CD4-positive, alpha-beta T cell (primary cell): ENCODE data around the gene MTHFD1L. TPM values are rescaled to one million over a fixed set of nuclear protein-coding genes. Genes with fewer than 3 reads are reported as not detected.
"Not testable (repeated sequence)": the region's sequence is repeated elsewhere in the genome, so short reads cannot be mapped to it uniquely, and the experiment has no call there.

Experiments used
- ATAC-seq: fragments of 200-7000 bp; cut with Tn5 transposase; one replicate; pipeline ENCODE4 v1.10.0; 2022; ENCODE audit warnings: mild to moderate bottlenecking; ENCODE audit not compliant: poor library complexity
- CTCF ChIA-PET: fragments of 350-600 bp; sonication (Branson Sonifier 250); formaldehyde crosslinking; loops from one replicate; lab custom pipeline; 2021; ENCODE audit warnings: antibody characterized with exemption, inconsistent platforms; lab: Charles Lee
- POLR2A ChIA-PET: fragments of 350-600 bp; sonication (Branson Sonifier 250); formaldehyde crosslinking; loops from one replicate; lab custom pipeline; 2021; ENCODE audit warnings: antibody characterized with exemption, inconsistent platforms; lab: Charles Lee
- DNase-seq, 14 experiments: peaks; one replicate each; pipeline ENCODE4 v3.0.0-alpha.2; 2013 to 2020; ENCODE audit warnings: mixed read lengths in 2 of 14
- H3K27ac ChIP-seq, 2 donors: one replicate each; pipeline versions ENCODE4 v1.5.1 to v1.7.0; 2013; ENCODE audit warnings: low read length in 2 of 2, low read depth in 1 of 2, mild to moderate bottlenecking in 1 of 2
- H3K27me3 ChIP-seq, 2 experiments: 1 replicate in 1 of 2; 2 replicates in 1 of 2; pipeline versions ENCODE4 v1.6.1 to v1.7.0; 2013; ENCODE audit warnings: low read length in 2 of 2, control low read depth in 1 of 2, mild to moderate bottlenecking in 1 of 2, moderate library complexity in 1 of 2; ENCODE audit not compliant: insufficient read depth in 2 of 2, control insufficient read depth in 1 of 2
- H3K36me3 ChIP-seq: one replicate; pipeline ENCODE4 v1.6.1; 2013; ENCODE audit warnings: low read length, control low read depth; ENCODE audit not compliant: insufficient read depth
- H3K4me1 ChIP-seq: one replicate; pipeline ENCODE4 v1.6.1; 2013; ENCODE audit warnings: low read length, control low read depth; ENCODE audit not compliant: insufficient read depth
- H3K4me3 ChIP-seq: one replicate; pipeline ENCODE4 v1.5.1; 2013; ENCODE audit warnings: mild to moderate bottlenecking, low read length, moderate library complexity
- H3K9me3 ChIP-seq, 2 experiments: 1 replicate in 1 of 2; 2 replicates in 1 of 2; pipeline versions ENCODE4 v1.6.1 to v1.7.0; 2013; ENCODE audit warnings: low read length in 2 of 2, mild to moderate bottlenecking in 2 of 2, control low read depth in 1 of 2, moderate library complexity in 1 of 2; ENCODE audit not compliant: control insufficient read depth in 1 of 2, insufficient read depth in 1 of 2
- H3K27ac Mint-ChIP-seq: one replicate; pipeline ENCODE4 v1.8.0; 2020; ENCODE audit warnings: mixed read lengths
- H3K27me3 Mint-ChIP-seq: one replicate; pipeline ENCODE4 v1.8.0; 2021; ENCODE audit warnings: mixed read lengths
- H3K36me3 Mint-ChIP-seq: one replicate; pipeline ENCODE4 v1.8.0; 2021; ENCODE audit warnings: low read depth, mixed read lengths
- H3K4me1 Mint-ChIP-seq: one replicate; pipeline ENCODE4 v1.8.0; 2021; ENCODE audit warnings: low read depth, mixed read lengths
- H3K4me3 Mint-ChIP-seq: one replicate; pipeline ENCODE4 v1.8.0; 2020; ENCODE audit warnings: mild to moderate bottlenecking, mixed read lengths
- H3K9me3 Mint-ChIP-seq: one replicate; pipeline ENCODE4 v1.8.0; 2020; ENCODE audit warnings: mixed read lengths
- intact Hi-C, 2 experiments: fragments of 100-400 bp; cut with DNase I in 1 of 2; cut with micrococcal nuclease in 1 of 2; formaldehyde crosslinking; loops; one replicate each; pipeline versions ENCODE4 v1.15.1 to v1.9.0; 2023 to 2025; cut with DNase I, micrococcal nuclease
- total RNA-seq, 174 experiments: library from RNA in 2 of 174; stranded (reverse) in 2 of 174; gene quantifications; one replicate each; pipeline ENCODE4 v1.2.3 and lab custom pipeline; 2021 to 2026
- TF ChIP-seq, protein P1 (sequence below): fragments of 200-600 bp; IDR thresholded peaks from one replicate; pipeline ENCODE4 v1.8.0; 2022; ENCODE audit warnings: antibody characterized with exemption, mild to moderate bottlenecking

MTHFD1L gene
- total RNA-seq, 2 experiments from 2014 or later: 8.8 to 9.7 TPM

DNA sequence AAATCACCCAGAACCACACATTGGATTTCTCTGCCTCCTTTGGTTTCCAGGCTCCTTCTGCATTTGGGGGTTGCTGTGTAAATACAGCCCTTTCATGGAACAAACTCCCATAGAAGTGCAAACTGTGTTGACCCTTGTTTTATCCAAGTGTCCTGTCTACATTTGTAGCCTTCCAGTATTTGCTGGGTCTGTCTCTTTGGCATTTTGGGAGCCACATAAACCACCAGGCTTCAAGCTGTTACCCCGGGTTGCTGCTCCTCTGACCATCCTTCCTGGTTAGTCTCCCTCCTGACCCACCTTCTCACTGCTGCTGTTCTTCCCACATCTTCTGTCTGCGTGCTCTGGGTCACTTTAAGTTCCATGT lies 7.6 kb upstream of the MTHFD1L start:
- H3K27me3 Mint-ChIP-seq: no peaks in the 10 kb centered on the region
- H3K9me3 ChIP-seq: no peaks in the 10 kb centered on the region
- ATAC-seq: no peak
- TF ChIP-seq, protein P1, sequence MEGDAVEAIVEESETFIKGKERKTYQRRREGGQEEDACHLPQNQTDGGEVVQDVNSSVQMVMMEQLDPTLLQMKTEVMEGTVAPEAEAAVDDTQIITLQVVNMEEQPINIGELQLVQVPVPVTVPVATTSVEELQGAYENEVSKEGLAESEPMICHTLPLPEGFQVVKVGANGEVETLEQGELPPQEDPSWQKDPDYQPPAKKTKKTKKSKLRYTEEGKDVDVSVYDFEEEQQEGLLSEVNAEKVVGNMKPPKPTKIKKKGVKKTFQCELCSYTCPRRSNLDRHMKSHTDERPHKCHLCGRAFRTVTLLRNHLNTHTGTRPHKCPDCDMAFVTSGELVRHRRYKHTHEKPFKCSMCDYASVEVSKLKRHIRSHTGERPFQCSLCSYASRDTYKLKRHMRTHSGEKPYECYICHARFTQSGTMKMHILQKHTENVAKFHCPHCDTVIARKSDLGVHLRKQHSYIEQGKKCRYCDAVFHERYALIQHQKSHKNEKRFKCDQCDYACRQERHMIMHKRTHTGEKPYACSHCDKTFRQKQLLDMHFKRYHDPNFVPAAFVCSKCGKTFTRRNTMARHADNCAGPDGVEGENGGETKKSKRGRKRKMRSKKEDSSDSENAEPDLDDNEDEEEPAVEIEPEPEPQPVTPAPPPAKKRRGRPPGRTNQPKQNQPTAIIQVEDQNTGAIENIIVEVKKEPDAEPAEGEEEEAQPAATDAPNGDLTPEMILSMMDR: no peak
- intact Hi-C loops: no loop called here
- CTCF ChIA-PET: no interaction called here
- no peak for DNase-seq
- no peaks in the 10 kb centered on the region for H3K9me3 Mint-ChIP-seq
- H3K27ac Mint-ChIP-seq: no peak overlapping the region
- H3K4me1 ChIP-seq: no peaks in the 10 kb centered on the region
- H3K27ac ChIP-seq: no peak overlapping the region
- H3K36me3 ChIP-seq: no peaks in the 10 kb centered on the region
- H3K4me1 Mint-ChIP-seq: no peaks in the 10 kb centered on the region
- no peak overlapping the region for H3K4me3 ChIP-seq
- no peak overlapping the region for H3K4me3 Mint-ChIP-seq
- POLR2A ChIA-PET: no interaction called here
- H3K36me3 Mint-ChIP-seq: no peaks in the 10 kb centered on the region
- H3K27me3 ChIP-seq: no peaks in the 10 kb centered on the region

DNA sequence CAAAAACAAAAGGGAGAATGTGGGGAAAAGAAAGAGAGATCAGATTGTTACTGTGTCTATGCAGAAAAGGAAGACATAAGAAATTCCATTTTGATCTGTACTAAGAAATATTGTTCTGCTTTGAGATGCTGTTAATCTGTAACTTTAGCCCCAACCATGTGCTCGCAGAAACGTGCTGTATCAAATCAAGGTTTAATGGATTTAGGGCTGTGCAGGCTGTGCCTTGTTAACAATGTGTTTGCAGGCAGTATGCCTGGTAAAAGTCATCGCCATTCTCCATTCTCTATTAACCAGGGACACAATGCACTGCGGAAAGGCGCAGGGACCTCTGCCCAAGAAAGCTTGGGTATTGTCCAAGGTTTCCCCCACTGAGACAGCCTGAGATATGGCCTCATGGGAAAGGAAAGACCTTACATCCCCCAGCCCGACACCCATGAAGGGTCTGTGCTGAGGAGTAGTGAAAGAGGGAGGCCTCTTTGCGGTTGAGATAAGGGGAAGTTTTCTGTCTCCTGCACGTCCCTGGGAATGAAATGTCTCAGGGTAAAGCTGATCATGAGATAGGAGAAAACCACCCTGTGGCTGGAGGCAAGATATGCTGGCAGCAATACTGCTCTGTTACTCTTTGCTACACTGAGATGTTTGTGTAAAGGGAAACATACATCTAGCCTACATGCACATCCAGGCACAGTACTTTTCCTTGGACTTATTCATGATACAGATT lies 3.9 kb upstream of the MTHFD1L start:
- H3K4me3 ChIP-seq, H3K4me1 ChIP-seq, H3K27ac ChIP-seq, H3K27me3 Mint-ChIP-seq, POLR2A ChIA-PET, H3K36me3 Mint-ChIP-seq, ATAC-seq, H3K36me3 ChIP-seq, H3K9me3 ChIP-seq, H3K27ac Mint-ChIP-seq, H3K27me3 ChIP-seq, H3K4me3 Mint-ChIP-seq, H3K9me3 Mint-ChIP-seq, DNase-seq, CTCF ChIA-PET, H3K4me1 Mint-ChIP-seq: not testable (repeated sequence)
- intact Hi-C loops: loop anchor here in 1 of 2 experiments (10.0 kb wide), 1 partner anchor 593 kb away; the partner anchor contains the start of gene RMND1

DNA sequence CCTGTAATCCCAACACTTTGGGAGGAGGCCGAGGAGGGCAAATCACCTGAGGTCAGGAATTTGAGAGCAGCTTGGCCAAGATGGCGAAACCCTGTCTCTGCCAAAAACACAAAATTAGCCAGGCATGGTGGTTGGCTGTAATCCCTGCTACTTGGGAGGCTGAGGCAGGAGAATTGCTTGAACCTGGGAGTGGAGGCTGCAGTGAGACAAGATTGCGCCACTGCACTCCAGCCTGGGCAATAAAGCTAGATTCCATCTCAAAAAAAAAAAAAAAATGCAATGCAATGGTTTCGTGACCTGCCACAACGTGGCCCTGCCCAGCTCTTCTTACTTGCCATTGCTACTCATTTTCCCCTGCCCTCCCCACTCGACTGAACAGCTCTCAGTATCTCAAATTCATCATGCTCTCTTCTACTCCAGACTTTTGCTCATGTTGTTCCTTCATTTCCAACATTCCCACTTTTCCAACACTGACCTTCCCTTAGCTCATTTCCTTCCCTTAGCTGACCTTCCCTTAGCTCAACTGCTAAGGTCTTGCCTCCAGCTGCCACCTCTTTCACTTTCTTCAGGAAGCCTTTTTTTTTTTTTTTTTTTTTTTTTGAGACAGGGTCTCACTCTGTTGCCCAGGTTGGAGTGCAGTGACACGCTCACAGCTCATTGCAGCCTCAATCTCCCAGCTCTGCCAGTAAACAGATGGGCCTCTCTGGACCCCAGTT lies 2.1 kb upstream of the MTHFD1L start:
- Histone ChIP-seq H3K27me3 (no peaks in the 10 kb centered on the region), H3K36me3 (no peaks in the 10 kb centered on the region), H3K4me3 (no peak overlapping the region), H3K27ac (no peak overlapping the region), H3K4me1 (peaks cover 17% of the 10 kb centered on the region), H3K9me3 (no peaks in the 10 kb centered on the region)
- H3K27ac Mint-ChIP-seq: no peak overlapping the region
- no peaks in the 10 kb centered on the region for H3K27me3 Mint-ChIP-seq
- H3K36me3 Mint-ChIP-seq: peaks cover 4% of the 10 kb centered on the region
- no peak for ATAC-seq
- no peak for DNase-seq
- H3K4me1 Mint-ChIP-seq: peaks cover 14% of the 10 kb centered on the region
- H3K4me3 Mint-ChIP-seq: peak overlapping the region; percentile 35
- TF ChIP-seq, protein P1: no peak
- POLR2A ChIA-PET: no interaction called here
- CTCF ChIA-PET: interaction anchor here (0.6 to 0.8 kb wide), 2 partner anchors 27 to 30 kb away, joined by 3 read pairs; no protein-coding TSS in a partner anchor
- intact Hi-C loops: loop anchor here in 1 of 2 experiments (10.0 kb wide), 1 partner anchor 591 kb away; the partner anchor contains the start of gene RMND1
- no peaks in the 10 kb centered on the region for H3K9me3 Mint-ChIP-seq
